Gastrocnemius medialis (tissue), 4 donors: ENCODE data around the gene AKR1C2. TPM values are rescaled to one million over a fixed set of nuclear protein-coding genes. Genes with fewer than 3 reads are reported as not detected.

Source experiments
- ATAC-seq, 2 donors: fragments of 150-250 bp; one replicate each; pipeline ENCODE4 v1.9.1; 2016
- DNase-seq, 2 donors: peaks; one replicate each; pipeline ENCODE4 v3.0.0-alpha.2; 2019
- H3K27ac ChIP-seq, 4 donors: fragments of 200-600 bp; sonication (generic); 1 replicate in 1 of 4; 2 replicates in 3 of 4; pipeline ENCODE4 v1.5.1; 2016 to 2018; ENCODE audit warnings: mild to moderate bottlenecking in 2 of 4, moderate library complexity in 1 of 4
- H3K27me3 ChIP-seq, 3 donors: fragments of 200-600 bp; sonication (generic) in 2 of 3; 1 replicate in 1 of 3; 2 replicates in 2 of 3; pipeline versions ENCODE4 v1.5.1 to v1.6.0; 2016 to 2019; ENCODE audit warnings: mild to moderate bottlenecking in 1 of 3, moderate library complexity in 1 of 3
- H3K36me3 ChIP-seq, 2 donors: fragments of 200-600 bp; sonication (generic) in 1 of 2; one replicate each; pipeline ENCODE4 v1.5.1; 2017 to 2018
- H3K4me1 ChIP-seq, 2 donors: fragments of 200-600 bp; sonication (generic) in 1 of 2; one replicate each; pipeline ENCODE4 v1.5.1; 2016 to 2017; ENCODE audit warnings: mild to moderate bottlenecking in 2 of 2
- H3K4me3 ChIP-seq, 4 donors: fragments of 200-600 bp; sonication (generic) in 3 of 4; 1 replicate in 1 of 4; 2 replicates in 3 of 4; pipeline ENCODE4 v1.5.1; 2016 to 2019; ENCODE audit warnings: mild to moderate bottlenecking in 2 of 4
- H3K9me3 ChIP-seq, 3 donors: fragments of 200-600 bp; sonication (generic) in 2 of 3; 1 replicate in 1 of 3; 2 replicates in 2 of 3; pipeline ENCODE4 v1.5.1; 2016 to 2019
- POLR2A ChIP-seq, 2 donors: fragments of 450-650 bp; IDR thresholded peaks; one replicate each; pipeline ENCODE4 v1.6.1; 2017; ENCODE audit warnings: antibody characterized with exemption in 2 of 2, mild to moderate bottlenecking in 2 of 2, moderate library complexity in 2 of 2
- in situ Hi-C, 4 donors: fragments of 200-750 bp; cut with MboI; loops; one replicate each; pipeline versions ENCODE4 v1.15.0 to v1.8.0; 2017; ENCODE audit warnings: low sequenced_read_pairs in 4 of 4
- intact Hi-C: fragments of 100-400 bp; cut with DNase I; formaldehyde crosslinking; loops from one replicate; pipeline ENCODE4 v1.15.1; 2023; ENCODE audit warnings: low total_unique reads
- total RNA-seq, 4 donors: library from RNA; depleted of rRNA; stranded (reverse); fragments of >200 nt; gene quantifications; one replicate each; pipeline versions ENCODE4 v1.1.0 to v1.2.3, GENCODE V29; 2016
- TF ChIP-seq, protein P1 (sequence below), 5 experiments: fragments of 450-650 bp in 3 of 5; fragments of 200-600 bp in 2 of 5; sonication (generic) in 2 of 5; IDR thresholded peaks in 4 of 5; conservative IDR thresholded peaks in 1 of 5; 1 replicate in 4 of 5; 2 replicates in 1 of 5; pipeline ENCODE4 v1.5.1; 2016 to 2019; ENCODE audit warnings: antibody characterized with exemption in 5 of 5, mild to moderate bottlenecking in 3 of 5, moderate library complexity in 3 of 5

Gene AKR1C2
- total RNA-seq, 4 donors from 2014 or later = 325 to 380 (median 345) TPM

GRCh38 chr10:5043716-5044115 lies 40.1 kb upstream of the AKR1C2 start:
- Histone ChIP-seq H3K4me3 (no peak overlapping the region), H3K27ac (peak overlapping the region in 1 of 4 donors; percentile 18), H3K27me3 (no peaks in the 10 kb centered on the region), H3K36me3 (no peaks in the 10 kb centered on the region), H3K9me3 (no peaks in the 10 kb centered on the region), H3K4me1 (peaks cover 0 to 19% of the 10 kb centered on the region in 2 donors)
- ATAC-seq (peak; percentile 50 to 59), DNase-seq (no peak)
- TF ChIP-seq POLR2A (IDR thresholded peaks at IDR 0.05) = no peak
- TF ChIP-seq, protein P1, sequence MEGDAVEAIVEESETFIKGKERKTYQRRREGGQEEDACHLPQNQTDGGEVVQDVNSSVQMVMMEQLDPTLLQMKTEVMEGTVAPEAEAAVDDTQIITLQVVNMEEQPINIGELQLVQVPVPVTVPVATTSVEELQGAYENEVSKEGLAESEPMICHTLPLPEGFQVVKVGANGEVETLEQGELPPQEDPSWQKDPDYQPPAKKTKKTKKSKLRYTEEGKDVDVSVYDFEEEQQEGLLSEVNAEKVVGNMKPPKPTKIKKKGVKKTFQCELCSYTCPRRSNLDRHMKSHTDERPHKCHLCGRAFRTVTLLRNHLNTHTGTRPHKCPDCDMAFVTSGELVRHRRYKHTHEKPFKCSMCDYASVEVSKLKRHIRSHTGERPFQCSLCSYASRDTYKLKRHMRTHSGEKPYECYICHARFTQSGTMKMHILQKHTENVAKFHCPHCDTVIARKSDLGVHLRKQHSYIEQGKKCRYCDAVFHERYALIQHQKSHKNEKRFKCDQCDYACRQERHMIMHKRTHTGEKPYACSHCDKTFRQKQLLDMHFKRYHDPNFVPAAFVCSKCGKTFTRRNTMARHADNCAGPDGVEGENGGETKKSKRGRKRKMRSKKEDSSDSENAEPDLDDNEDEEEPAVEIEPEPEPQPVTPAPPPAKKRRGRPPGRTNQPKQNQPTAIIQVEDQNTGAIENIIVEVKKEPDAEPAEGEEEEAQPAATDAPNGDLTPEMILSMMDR (IDR thresholded peaks at IDR 0.05 in 4 of 5, conservative IDR thresholded peaks at IDR 0.05 in 1 of 5) = no peak
- intact Hi-C loops (no loop called here), in situ Hi-C loops (no loop called here)

DNA sequence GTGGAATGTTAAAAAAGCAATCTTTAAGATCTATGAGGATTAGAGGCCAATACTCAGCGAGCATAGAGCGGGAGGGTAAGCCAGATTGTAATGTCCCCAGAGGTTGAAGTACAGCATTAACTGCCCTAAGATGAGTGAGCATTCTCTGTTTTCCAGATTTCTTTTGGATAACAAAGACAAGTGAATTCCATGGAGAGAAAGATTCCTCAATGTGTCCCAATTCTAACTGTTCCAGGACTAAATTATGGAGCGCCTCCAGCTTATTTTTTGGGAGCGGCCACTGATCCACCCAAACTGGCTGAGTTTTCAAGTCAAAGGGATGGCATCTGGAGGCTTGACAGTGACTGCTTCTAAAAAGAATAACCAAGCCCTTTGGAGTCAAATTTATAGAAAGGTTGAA lies 39.3 kb upstream of the AKR1C2 start:
- no peaks in the 10 kb centered on the region for H3K9me3 ChIP-seq
- H3K27me3 ChIP-seq = no peaks in the 10 kb centered on the region
- DNase-seq = no peak
- no peaks in the 10 kb centered on the region for H3K36me3 ChIP-seq
- H3K27ac ChIP-seq = no peak overlapping the region
- no peak overlapping the region for H3K4me3 ChIP-seq
- no peak for TF ChIP-seq POLR2A (IDR thresholded peaks at IDR 0.05)
- TF ChIP-seq, protein P1 (IDR thresholded peaks at IDR 0.05 in 4 of 5, conservative IDR thresholded peaks at IDR 0.05 in 1 of 5) = no peak
- ATAC-seq = peak in 1 of 2 donors; percentile 49
- in situ Hi-C loops (no loop called here), intact Hi-C loops (no loop called here)
- peaks cover 0 to 19% of the 10 kb centered on the region in 2 donors for H3K4me1 ChIP-seq

GRCh38 chr10:5041471-5042023 lies 37.9 kb upstream of the AKR1C2 start:
- peak overlapping the region in 3 of 4 donors; percentile 16 to 46 (median 25) for H3K4me3 ChIP-seq
- no peak for ATAC-seq

DNA sequence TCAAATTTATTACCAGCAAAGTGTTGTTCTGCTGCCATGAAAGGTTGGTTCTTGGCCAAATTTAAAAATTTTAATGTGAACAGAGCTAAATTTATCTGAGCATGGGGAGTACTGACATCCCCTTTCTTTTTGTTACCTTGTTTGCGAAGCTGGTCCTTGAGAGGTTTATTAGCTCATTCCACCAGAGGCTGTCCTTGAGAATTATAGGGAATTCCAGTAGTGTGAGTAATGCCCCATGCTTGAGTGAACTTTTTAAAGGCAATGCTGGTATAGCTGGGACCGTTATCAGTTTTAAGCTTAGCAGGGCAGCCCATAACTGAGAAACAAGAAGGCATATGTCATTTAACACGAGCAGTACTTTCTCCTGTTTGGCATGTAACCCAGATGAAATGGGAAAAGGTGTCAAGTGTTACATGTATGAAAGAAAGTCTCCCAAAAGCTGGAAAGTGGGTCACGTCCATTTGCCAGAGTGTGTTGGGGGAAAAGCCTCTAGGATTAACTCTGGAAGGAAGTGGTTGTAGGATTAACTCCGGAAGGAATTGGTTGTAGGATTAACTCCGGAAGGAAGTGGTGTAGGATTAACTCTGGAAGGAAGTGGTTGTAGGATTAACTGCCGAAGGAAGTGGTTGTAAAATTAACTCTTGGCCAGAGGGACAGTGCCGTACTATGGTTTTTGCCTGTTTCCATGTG lies 37.3 kb upstream of the AKR1C2 start:
- H3K4me1 ChIP-seq = peaks cover 0 to 19% of the 10 kb centered on the region in 2 donors
- intact Hi-C loops (no loop called here), in situ Hi-C loops (no loop called here)
- DNase-seq (no peak), ATAC-seq (no peak)
- H3K9me3 ChIP-seq = no peaks in the 10 kb centered on the region
- no peaks in the 10 kb centered on the region for H3K36me3 ChIP-seq
- peak overlapping the region in 3 of 4 donors; percentile 16 to 46 (median 25) for H3K4me3 ChIP-seq
- TF ChIP-seq, protein P1 (IDR thresholded peaks at IDR 0.05 in 4 of 5, conservative IDR thresholded peaks at IDR 0.05 in 1 of 5) = no peak
- no peak for TF ChIP-seq POLR2A (IDR thresholded peaks at IDR 0.05)
- peak overlapping the region in 1 of 4 donors; percentile 39 for H3K27ac ChIP-seq
- no peaks in the 10 kb centered on the region for H3K27me3 ChIP-seq

More at GRCh38 chr10:5041471-5042023, 37.9 kb upstream of the AKR1C2 start:
- H3K27ac ChIP-seq = peak overlapping the region in 2 of 4 donors; percentile 36 to 39
- DNase-seq = no peak
- H3K27me3 ChIP-seq = no peaks in the 10 kb centered on the region
- no peaks in the 10 kb centered on the region for H3K36me3 ChIP-seq
- intact Hi-C loops (no loop called here), in situ Hi-C loops (no loop called here)
- TF ChIP-seq, protein P1 (IDR thresholded peaks at IDR 0.05 in 4 of 5, conservative IDR thresholded peaks at IDR 0.05 in 1 of 5) = no peak
- H3K4me1 ChIP-seq = peaks cover 0 to 19% of the 10 kb centered on the region in 2 donors
- H3K9me3 ChIP-seq = no peaks in the 10 kb centered on the region
